Measurements from ENCODE around the gene ORM2.

Gene ORM2

DNA sequence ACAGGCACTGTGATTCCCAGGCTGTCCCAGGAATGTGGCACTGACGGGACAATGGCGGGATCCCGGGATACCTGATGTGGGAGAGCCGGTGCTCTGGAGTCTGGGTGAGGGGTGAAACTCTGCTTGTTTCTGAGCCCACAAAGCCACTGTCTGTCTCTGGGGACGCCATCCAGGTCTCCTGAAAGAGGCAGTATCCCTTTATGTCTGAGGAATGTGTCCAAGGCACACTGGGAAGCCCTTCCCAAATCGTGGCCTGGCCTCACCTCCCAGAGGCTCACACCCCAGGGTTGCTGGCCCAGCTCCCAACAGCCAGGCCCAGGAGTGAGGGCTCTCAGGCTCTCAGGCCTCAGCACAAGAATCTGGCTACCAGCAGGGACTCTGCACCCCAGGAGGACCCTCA, 27.1 kb downstream of the ORM2 start:
- Histone ChIP-seq H3K79me1 (replicated peaks; ENCODE audit: low read length, poor library complexity, severe bottlenecking) (peaks cover 2% of the 10 kb centered on the region), H3K36me3 (ENCODE audit: control insufficient read depth in 1 of 2, insufficient read depth in 2 of 2, low read depth in 1 of 2, low read length in 2 of 2) (peaks cover 58 to 77% of the 10 kb centered on the region in 2 experiments), H2AFZ (ENCODE audit: low read depth, low read length) (no peak overlapping the region), H3K4ac (ENCODE audit: low read depth in 1 of 2, low read length in 2 of 2) (no peak overlapping the region), H2BK5ac (ENCODE audit: low read depth, low read length, poor library complexity, severe bottlenecking) (no peak overlapping the region), H3K9me3 (ENCODE audit: control insufficient read depth, low read length) (no peaks in the 10 kb centered on the region), H3K23ac (ENCODE audit: low read length in 2 of 2) (no peak overlapping the region), H3K4me1 (ENCODE audit: control insufficient read depth, insufficient read depth, low read depth, low read length) (peaks cover 2% of the 10 kb centered on the region), H2BK120ac (ENCODE audit: low read depth, low read length) (no peak overlapping the region), H3K27me3 (ENCODE audit: control insufficient read depth in 1 of 2, insufficient read depth in 1 of 2, low read length in 2 of 2) (no peaks in the 10 kb centered on the region), H2BK12ac (ENCODE audit: low read length in 2 of 2) (no peak overlapping the region), H4K91ac (ENCODE audit: low read length) (no peak overlapping the region), H3K9ac (ENCODE audit: low read length) (no peak overlapping the region), H3K14ac (ENCODE audit: low read length in 2 of 2) (no peak overlapping the region), H3K27ac (ENCODE audit: low read length, poor library complexity, severe bottlenecking) (no peak overlapping the region), H3K4me3 (ENCODE audit: insufficient read depth in 1 of 2, low read depth in 1 of 2, low read length in 2 of 2) (no peak overlapping the region), H3K4me2 (ENCODE audit: low read length, poor library complexity, severe bottlenecking) (no peak overlapping the region), H4K8ac (ENCODE audit: low read length) (no peak overlapping the region), H2BK15ac (ENCODE audit: low read depth, poor library complexity, severe bottlenecking) (no peak overlapping the region), H3K18ac (ENCODE audit: low read depth in 1 of 2, low read length in 2 of 2) (no peak overlapping the region), H2AK5ac (ENCODE audit: low read length, severe bottlenecking) (no peak overlapping the region)
- DNase-seq = no peak
- WGBS = 96% methylated on average over 6 of the region's 6 CpGs

DNA sequence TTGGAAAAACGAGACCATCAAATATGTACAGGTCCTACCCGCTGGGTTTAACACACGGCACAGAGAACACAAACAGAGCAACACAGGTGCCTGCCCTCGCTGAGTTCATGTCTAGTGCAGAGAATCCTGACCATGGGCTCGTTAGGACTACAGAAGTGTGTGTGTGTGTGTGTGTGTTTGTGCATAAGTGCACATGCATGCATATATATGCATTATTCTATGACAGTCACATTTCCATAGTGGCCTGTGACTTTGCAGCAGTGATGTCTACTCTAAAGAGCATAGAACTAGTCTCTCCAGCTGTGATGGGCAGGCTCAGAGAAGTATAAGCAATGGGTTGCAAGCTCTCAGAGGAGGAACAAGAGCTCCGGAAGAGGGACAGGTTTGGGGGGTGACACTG, 27.7 kb downstream of the ORM2 start:
- no peak overlapping the region for H4K8ac ChIP-seq (ENCODE audit: low read length)

DNA sequence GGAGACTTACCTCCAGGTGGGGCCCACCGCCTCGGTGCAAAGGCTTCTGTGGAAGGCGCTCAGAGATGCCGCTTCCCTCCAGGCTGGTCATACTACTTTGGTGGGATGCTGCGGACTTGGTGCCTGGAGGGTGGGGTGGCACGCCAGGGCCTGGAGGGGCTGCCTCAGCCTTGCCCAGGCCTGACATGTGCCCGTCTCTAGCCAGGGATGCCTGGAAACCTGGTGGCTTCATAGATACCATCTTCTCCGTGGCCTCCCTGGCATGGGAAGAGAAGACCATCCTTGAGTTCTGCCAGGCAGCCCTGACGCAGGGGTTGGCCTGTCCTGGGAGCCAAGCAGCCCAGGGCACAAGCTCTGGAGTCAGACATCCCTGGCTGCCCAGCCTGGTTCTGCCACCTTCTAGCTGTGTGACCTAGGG, 28.3 kb downstream of the ORM2 start:
- H3K27ac ChIP-seq (ENCODE audit: low read length, poor library complexity, severe bottlenecking) = no peak overlapping the region
- H2BK15ac ChIP-seq (ENCODE audit: low read depth, poor library complexity, severe bottlenecking) = no peak overlapping the region
- H3K14ac ChIP-seq (ENCODE audit: low read length in 2 of 2) = no peak overlapping the region
- H3K18ac ChIP-seq (ENCODE audit: low read depth in 1 of 2, low read length in 2 of 2) = no peak overlapping the region
- H3K36me3 ChIP-seq (ENCODE audit: control insufficient read depth in 1 of 2, insufficient read depth in 2 of 2, low read depth in 1 of 2, low read length in 2 of 2) = peaks cover 64 to 81% of the 10 kb centered on the region in 2 experiments
- no peak overlapping the region for H3K4me3 ChIP-seq (ENCODE audit: insufficient read depth in 1 of 2, low read depth in 1 of 2, low read length in 2 of 2)
- no peak overlapping the region for H2AFZ ChIP-seq (ENCODE audit: low read depth, low read length)
- no peak overlapping the region for H2BK5ac ChIP-seq (ENCODE audit: low read depth, low read length, poor library complexity, severe bottlenecking)
- H3K79me1 ChIP-seq (replicated peaks; ENCODE audit: low read length, poor library complexity, severe bottlenecking) = peaks cover 6% of the 10 kb centered on the region
- no peaks in the 10 kb centered on the region for H3K27me3 ChIP-seq (ENCODE audit: control insufficient read depth in 1 of 2, insufficient read depth in 1 of 2, low read length in 2 of 2)
- peaks cover 2% of the 10 kb centered on the region for H3K4me1 ChIP-seq (ENCODE audit: control insufficient read depth, insufficient read depth, low read depth, low read length)
- no peak overlapping the region for H4K91ac ChIP-seq (ENCODE audit: low read length)
- no peak overlapping the region for H3K4ac ChIP-seq (ENCODE audit: low read depth in 1 of 2, low read length in 2 of 2)
- no peak for DNase-seq
- H2BK12ac ChIP-seq (ENCODE audit: low read length in 2 of 2) = no peak overlapping the region
- no peak overlapping the region for H2BK120ac ChIP-seq (ENCODE audit: low read depth, low read length)
- H3K9ac ChIP-seq (ENCODE audit: low read length) = no peak overlapping the region
- H3K23ac ChIP-seq (ENCODE audit: low read length in 2 of 2) = no peak overlapping the region
- H2AK5ac ChIP-seq (ENCODE audit: low read length, severe bottlenecking) = no peak overlapping the region
- no peak overlapping the region for H3K4me2 ChIP-seq (ENCODE audit: low read length, poor library complexity, severe bottlenecking)
- WGBS = 98% methylated on average over 9 of the region's 9 CpGs
- no peak overlapping the region for H4K8ac ChIP-seq (ENCODE audit: low read length)
- no peaks in the 10 kb centered on the region for H3K9me3 ChIP-seq (ENCODE audit: control insufficient read depth, low read length)

More for the DNA sequence above, 27.7 kb downstream of the ORM2 start:
- DNase-seq = no peak
- Histone ChIP-seq H3K79me1 (replicated peaks; ENCODE audit: low read length, poor library complexity, severe bottlenecking) (peaks cover 4% of the 10 kb centered on the region), H2BK120ac (ENCODE audit: low read depth, low read length) (no peak overlapping the region), H3K18ac (ENCODE audit: low read depth in 1 of 2, low read length in 2 of 2) (no peak overlapping the region), H2AK5ac (ENCODE audit: low read length, severe bottlenecking) (no peak overlapping the region), H4K91ac (ENCODE audit: low read length) (no peak overlapping the region), H3K27me3 (ENCODE audit: control insufficient read depth in 1 of 2, insufficient read depth in 1 of 2, low read length in 2 of 2) (no peaks in the 10 kb centered on the region), H2BK12ac (ENCODE audit: low read length in 2 of 2) (no peak overlapping the region), H3K4me2 (ENCODE audit: low read length, poor library complexity, severe bottlenecking) (no peak overlapping the region), H3K14ac (ENCODE audit: low read length in 2 of 2) (no peak overlapping the region), H2BK15ac (ENCODE audit: low read depth, poor library complexity, severe bottlenecking) (no peak overlapping the region), H2BK5ac (ENCODE audit: low read depth, low read length, poor library complexity, severe bottlenecking) (no peak overlapping the region), H3K9ac (ENCODE audit: low read length) (no peak overlapping the region), H3K4me1 (ENCODE audit: control insufficient read depth, insufficient read depth, low read depth, low read length) (peaks cover 2% of the 10 kb centered on the region), H3K4ac (ENCODE audit: low read depth in 1 of 2, low read length in 2 of 2) (no peak overlapping the region), H3K4me3 (ENCODE audit: insufficient read depth in 1 of 2, low read depth in 1 of 2, low read length in 2 of 2) (no peak overlapping the region), H3K9me3 (ENCODE audit: control insufficient read depth, low read length) (no peaks in the 10 kb centered on the region), H2AFZ (ENCODE audit: low read depth, low read length) (no peak overlapping the region), H3K36me3 (ENCODE audit: control insufficient read depth in 1 of 2, insufficient read depth in 2 of 2, low read depth in 1 of 2, low read length in 2 of 2) (peaks cover 62 to 79% of the 10 kb centered on the region in 2 experiments), H3K27ac (ENCODE audit: low read length, poor library complexity, severe bottlenecking) (no peak overlapping the region), H3K23ac (ENCODE audit: low read length in 2 of 2) (no peak overlapping the region)
- WGBS = 97% methylated on average over 5 of the region's 6 CpGs

DNA sequence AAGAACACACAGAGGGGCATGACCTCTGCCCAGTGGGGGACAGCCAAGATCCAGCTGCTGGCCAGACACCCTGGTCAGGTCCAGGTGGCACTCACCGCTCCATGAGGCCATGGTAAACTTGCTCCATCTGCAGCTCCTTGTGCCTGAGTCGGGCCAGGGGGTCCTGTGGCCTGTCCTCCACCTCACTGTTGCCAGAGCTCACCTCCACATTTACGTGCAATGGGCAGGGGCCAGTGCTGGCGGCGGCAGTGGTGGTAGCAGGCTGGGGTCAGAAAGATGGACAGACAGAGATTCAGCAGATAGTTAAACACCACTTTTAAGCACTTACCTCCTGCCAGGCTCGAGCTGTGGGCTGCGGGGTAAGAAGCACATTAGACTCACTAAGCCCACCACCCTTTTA, 30.1 kb downstream of the ORM2 start:
- no peak overlapping the region for H3K23ac ChIP-seq (ENCODE audit: low read length in 2 of 2)
- H4K8ac ChIP-seq (ENCODE audit: low read length) = no peak overlapping the region
- H2BK120ac ChIP-seq (ENCODE audit: low read depth, low read length) = no peak overlapping the region
- WGBS = 99% methylated on average over 7 of the region's 7 CpGs
- peaks cover 9% of the 10 kb centered on the region for H3K4me1 ChIP-seq (ENCODE audit: control insufficient read depth, insufficient read depth, low read depth, low read length)
- DNase-seq = no peak
- no peak overlapping the region for H3K4ac ChIP-seq (ENCODE audit: low read depth in 1 of 2, low read length in 2 of 2)
- H3K9me3 ChIP-seq (ENCODE audit: control insufficient read depth, low read length) = no peaks in the 10 kb centered on the region
- peaks cover 66 to 89% of the 10 kb centered on the region in 2 experiments for H3K36me3 ChIP-seq (ENCODE audit: control insufficient read depth in 1 of 2, insufficient read depth in 2 of 2, low read depth in 1 of 2, low read length in 2 of 2)
- H2BK12ac ChIP-seq (ENCODE audit: low read length in 2 of 2) = no peak overlapping the region
- no peaks in the 10 kb centered on the region for H3K27me3 ChIP-seq (ENCODE audit: control insufficient read depth in 1 of 2, insufficient read depth in 1 of 2, low read length in 2 of 2)
- no peak overlapping the region for H3K27ac ChIP-seq (ENCODE audit: low read length, poor library complexity, severe bottlenecking)
- no peak overlapping the region for H3K9ac ChIP-seq (ENCODE audit: low read length)
- H2BK15ac ChIP-seq (ENCODE audit: low read depth, poor library complexity, severe bottlenecking) = no peak overlapping the region
- H3K4me2 ChIP-seq (ENCODE audit: low read length, poor library complexity, severe bottlenecking) = no peak overlapping the region
- H4K91ac ChIP-seq (ENCODE audit: low read length) = no peak overlapping the region
- H3K14ac ChIP-seq (ENCODE audit: low read length in 2 of 2) = no peak overlapping the region
- no peak overlapping the region for H3K4me3 ChIP-seq (ENCODE audit: insufficient read depth in 1 of 2, low read depth in 1 of 2, low read length in 2 of 2)
- no peak overlapping the region for H2AFZ ChIP-seq (ENCODE audit: low read depth, low read length)
- H2AK5ac ChIP-seq (ENCODE audit: low read length, severe bottlenecking) = no peak overlapping the region
- no peak overlapping the region for H2BK5ac ChIP-seq (ENCODE audit: low read depth, low read length, poor library complexity, severe bottlenecking)
- no peak overlapping the region for H3K18ac ChIP-seq (ENCODE audit: low read depth in 1 of 2, low read length in 2 of 2)
- H3K79me1 ChIP-seq (replicated peaks; ENCODE audit: low read length, poor library complexity, severe bottlenecking) = peaks cover 6% of the 10 kb centered on the region
